ENCODE results near the gene SAV1. TPM values are rescaled to one million over a fixed set of nuclear protein-coding genes. Genes with fewer than 3 reads are reported as not detected.

The SAV1 gene
- total and polyA plus RNA-seq, 2 donors (not counting 1 experiment from before 2014, with no cell fraction given): 22.4 to 36.1 TPM

- no peaks in the 10 kb centered on the region for H3K9me3 ChIP-seq (ENCODE audit: control extremely low read depth in 1 of 3, control insufficient read depth in 2 of 3, insufficient read depth in 1 of 3, low read length in 2 of 3)
- Mint-ChIP-seq H3K9me3 (ENCODE audit: insufficient read depth) (no peaks in the 10 kb centered on the region), H3K4me3 (no peak overlapping the region), H3K27ac (no peak overlapping the region), H3K4me1 (no peaks in the 10 kb centered on the region), H3K27me3 (no peaks in the 10 kb centered on the region)
- no peak overlapping the region for H2AFZ ChIP-seq (ENCODE audit: insufficient read depth, low read depth, low read length, poor library complexity, severe bottlenecking)
- H3K9ac ChIP-seq (ENCODE audit: low read length): no peak overlapping the region
- no CpG with 5 or more reads among the region's 1 CpG for WGBS (ENCODE audit: insufficient coverage)
- H3K36me3 ChIP-seq (replicated peaks in 1 of 2; ENCODE audit: control extremely low read depth in 1 of 2, control insufficient read depth in 1 of 2, extremely low read depth in 1 of 2, insufficient read depth in 2 of 2, low read length in 1 of 2): no peaks in the 10 kb centered on the region
- no peaks in the 10 kb centered on the region for H3K27me3 ChIP-seq (replicated peaks in 1 of 4; ENCODE audit: control extremely low read depth in 1 of 4, control insufficient read depth in 3 of 4, insufficient read depth in 4 of 4, low read length in 3 of 4)
- H4K20me1 ChIP-seq (ENCODE audit: control insufficient read depth, insufficient read depth, low read length, poor library complexity, severe bottlenecking): no peaks in the 10 kb centered on the region
- no peak overlapping the region for H3K4me2 ChIP-seq (replicated peaks; ENCODE audit: low read depth, low read length, poor library complexity, severe bottlenecking)
- H3K27ac ChIP-seq (ENCODE audit: low read length in 2 of 2): no peak overlapping the region
- TF ChIP-seq CTCF (IDR thresholded peaks at IDR 0.05) (no peak), EZH2 (IDR thresholded peaks at IDR 0.05; ENCODE audit: borderline replicate concordance, insufficient read depth, low read depth, low read length, poor library complexity, severe bottlenecking) (no peak)
- ChIA-PET CTCF (interaction anchor here (0.9 to 1.3 kb wide), 2 partner anchors 12 to 106 kb away, joined by 3 to 4 read pairs; no protein-coding TSS in a partner anchor), POLR2A (no interaction called here)
- no peaks in the 10 kb centered on the region for H3K4me1 ChIP-seq (ENCODE audit: control insufficient read depth in 2 of 2, insufficient read depth in 2 of 2, low read length in 2 of 2)
- no peak overlapping the region for H3K4me3 ChIP-seq (ENCODE audit: control extremely low read depth in 1 of 5, extremely low read depth in 1 of 5, insufficient read depth in 1 of 5, low read depth in 2 of 5, low read length in 4 of 5)
- DNase-seq (no peak), ATAC-seq (ENCODE audit: low read depth) (no peak)
- no peaks in the 10 kb centered on the region for H3K79me2 ChIP-seq (ENCODE audit: control insufficient read depth, insufficient read depth, low read length)
- intact Hi-C loops (cut with micrococcal nuclease): no loop called here
Measured at GRCh38 chr14:50608302-50608851, 59.7 kb downstream of the SAV1 start.

GRCh38 chr14:50607761-50608160 lies 60.3 kb downstream of the SAV1 start:
- H3K9ac ChIP-seq (ENCODE audit: low read length): no peak overlapping the region
- no CpG with 5 or more reads among the region's 1 CpG for WGBS (ENCODE audit: insufficient coverage)
- H3K27ac Mint-ChIP-seq: no peak overlapping the region
- H2AFZ ChIP-seq (ENCODE audit: insufficient read depth, low read depth, low read length, poor library complexity, severe bottlenecking): no peak overlapping the region
- CTCF ChIA-PET: interaction anchor here (0.9 to 1.3 kb wide), 3 partner anchors 13 to 253 kb away, joined by 3 to 4 read pairs (median 3); no protein-coding TSS in a partner anchor
- no peaks in the 10 kb centered on the region for H3K9me3 ChIP-seq (ENCODE audit: control extremely low read depth in 1 of 3, control insufficient read depth in 2 of 3, insufficient read depth in 1 of 3, low read length in 2 of 3)
- H3K4me1 ChIP-seq (ENCODE audit: control insufficient read depth in 2 of 2, insufficient read depth in 2 of 2, low read length in 2 of 2): no peaks in the 10 kb centered on the region
- ATAC-seq (ENCODE audit: low read depth) (no peak), DNase-seq (no peak)
- intact Hi-C loops (cut with micrococcal nuclease): no loop called here
- no peak overlapping the region for H3K4me2 ChIP-seq (replicated peaks; ENCODE audit: low read depth, low read length, poor library complexity, severe bottlenecking)
- no peaks in the 10 kb centered on the region for H4K20me1 ChIP-seq (ENCODE audit: control insufficient read depth, insufficient read depth, low read length, poor library complexity, severe bottlenecking)
- TF ChIP-seq EZH2 (IDR thresholded peaks at IDR 0.05; ENCODE audit: borderline replicate concordance, insufficient read depth, low read depth, low read length, poor library complexity, severe bottlenecking) (no peak), CTCF (IDR thresholded peaks at IDR 0.05) (no peak)
- H3K9me3 Mint-ChIP-seq (ENCODE audit: insufficient read depth): no peaks in the 10 kb centered on the region
- H3K27ac ChIP-seq (ENCODE audit: low read length in 2 of 2): no peak overlapping the region
- H3K4me3 ChIP-seq (ENCODE audit: control extremely low read depth in 1 of 5, extremely low read depth in 1 of 5, insufficient read depth in 1 of 5, low read depth in 2 of 5, low read length in 4 of 5): no peak overlapping the region
- no peaks in the 10 kb centered on the region for H3K36me3 ChIP-seq (replicated peaks in 1 of 2; ENCODE audit: control extremely low read depth in 1 of 2, control insufficient read depth in 1 of 2, extremely low read depth in 1 of 2, insufficient read depth in 2 of 2, low read length in 1 of 2)
- H3K27me3 ChIP-seq (replicated peaks in 1 of 4; ENCODE audit: control extremely low read depth in 1 of 4, control insufficient read depth in 3 of 4, insufficient read depth in 4 of 4, low read length in 3 of 4): no peaks in the 10 kb centered on the region
- no peaks in the 10 kb centered on the region for H3K4me1 Mint-ChIP-seq
- no peak overlapping the region for H3K4me3 Mint-ChIP-seq
- POLR2A ChIA-PET: no interaction called here
- no peaks in the 10 kb centered on the region for H3K79me2 ChIP-seq (ENCODE audit: control insufficient read depth, insufficient read depth, low read length)
- no peaks in the 10 kb centered on the region for H3K27me3 Mint-ChIP-seq
